ENCODE measurements around the gene PAX5.

The PAX5 gene

GRCh38 chr9:36985769-36986467, 48.1 kb downstream of the PAX5 start:
- DNase-seq = no peak

- DNase-seq = no peak
Observed at GRCh38 chr9:36985061-36985768, 48.9 kb downstream of the PAX5 start.

GRCh38 chr9:36980148-36980974, 53.7 kb downstream of the PAX5 start:
- no peak for DNase-seq

- DNase-seq = no peak
Observed at GRCh38 chr9:36976371-36977030, 57.6 kb downstream of the PAX5 start.

GRCh38 chr9:36974731-36975130, 59.3 kb downstream of the PAX5 start:
- peak; percentile 8 for DNase-seq

GRCh38 chr9:36971935-36972488, 62.1 kb downstream of the PAX5 start:
- no peak for DNase-seq

- DNase-seq = no peak
Observed at GRCh38 chr9:36970007-36970888, 63.8 kb downstream of the PAX5 start.

- DNase-seq = no peak
Observed at GRCh38 chr9:36969216-36969771, 64.8 kb downstream of the PAX5 start.

- no peak for DNase-seq
Observed at GRCh38 chr9:36968574-36969215, 65.4 kb downstream of the PAX5 start.

GRCh38 chr9:36967997-36968396, 66.1 kb downstream of the PAX5 start:
- DNase-seq = no peak

GRCh38 chr9:36966371-36967097, 67.5 kb downstream of the PAX5 start:
- no peak for DNase-seq

- no peak for DNase-seq
Observed at GRCh38 chr9:36964791-36965190, 69.3 kb downstream of the PAX5 start.

- DNase-seq = no peak
Observed at GRCh38 chr9:36963346-36963745, 70.7 kb downstream of the PAX5 start.

- no peak for DNase-seq
Observed at GRCh38 chr9:36962691-36963090, 71.4 kb downstream of the PAX5 start.

- DNase-seq = no peak
Observed at GRCh38 chr9:36961561-36962325, 72.3 kb downstream of the PAX5 start.

- DNase-seq = no peak
Observed at GRCh38 chr9:36961051-36961450, 73.0 kb downstream of the PAX5 start.

- DNase-seq = no peak
Observed at GRCh38 chr9:36960575-36960955, 73.5 kb downstream of the PAX5 start.

- DNase-seq = no peak
Observed at GRCh38 chr9:36959681-36960574, 74.1 kb downstream of the PAX5 start.
